H9 (cell line): ENCODE data around the gene PDE4B. TPM values are rescaled to one million over a fixed set of nuclear protein-coding genes. Genes with fewer than 3 reads are reported as not detected.

Experiments used
- DNase-seq: peaks from one replicate; pipeline ENCODE4 v3.0.0-alpha.2; 2017
- H2AFZ ChIP-seq: one replicate; pipeline ENCODE4 v1.6.1; 2013; ENCODE audit warnings: mild to moderate bottlenecking, low read length, control low read depth, moderate library complexity
- H2AK5ac ChIP-seq: 2 replicates; pipeline ENCODE4 v1.6.1; 2013; ENCODE audit warnings: low read length, control low read depth, mixed read lengths; ENCODE audit not compliant: insufficient read length
- H2BK120ac ChIP-seq: one replicate; pipeline ENCODE4 v1.6.1; 2013; ENCODE audit warnings: low read depth, mild to moderate bottlenecking, low read length, control low read depth, inconsistent platforms; ENCODE audit not compliant: poor library complexity, severe bottlenecking
- H2BK12ac ChIP-seq: 2 replicates; pipeline ENCODE4 v1.6.1; 2013; ENCODE audit warnings: low read length, control low read depth, mixed read lengths, low read depth; ENCODE audit not compliant: insufficient read length
- H2BK15ac ChIP-seq: 2 replicates; pipeline ENCODE4 v1.6.1; 2013; ENCODE audit warnings: low read depth, low read length, control low read depth
- H2BK20ac ChIP-seq: one replicate; pipeline ENCODE4 v1.6.1; 2013; ENCODE audit warnings: low read depth, mild to moderate bottlenecking, low read length, control low read depth, inconsistent platforms; ENCODE audit not compliant: poor library complexity, severe bottlenecking
- H2BK5ac ChIP-seq: 2 replicates; pipeline ENCODE4 v1.6.1; 2013; ENCODE audit warnings: low read length, control low read depth, mixed read lengths; ENCODE audit not compliant: insufficient read length
- H3K14ac ChIP-seq: 2 replicates; pipeline ENCODE4 v1.6.1; 2013; ENCODE audit warnings: low read length, control low read depth; ENCODE audit not compliant: insufficient read depth
- H3K18ac ChIP-seq: 2 replicates; pipeline ENCODE4 v1.6.1; 2013; ENCODE audit warnings: low read depth, mild to moderate bottlenecking, mixed read lengths, low read length, control low read depth; ENCODE audit not compliant: insufficient read length
- H3K23ac ChIP-seq: 2 replicates; pipeline ENCODE4 v1.6.1; 2013; ENCODE audit warnings: low read length, control low read depth, mixed read lengths, low read depth; ENCODE audit not compliant: insufficient read length
- H3K23me2 ChIP-seq: 2 replicates; pipeline ENCODE4 v1.6.1; 2013; ENCODE audit warnings: low read depth, mild to moderate bottlenecking, mixed read lengths, low read length, control low read depth; ENCODE audit not compliant: insufficient read length, poor library complexity, severe bottlenecking
- H3K27ac ChIP-seq: 2 replicates; pipeline ENCODE4 v1.5.1; 2013; ENCODE audit warnings: low read length, control low read depth, mixed read lengths, low read depth; ENCODE audit not compliant: insufficient read length
- H3K27me3 ChIP-seq: 2 replicates; pipeline ENCODE4 v1.6.1; 2013; ENCODE audit warnings: low read length, control low read depth, inconsistent platforms; ENCODE audit not compliant: insufficient read depth
- H3K4ac ChIP-seq: 2 replicates; pipeline ENCODE4 v1.6.1; 2013; ENCODE audit warnings: low read depth, mild to moderate bottlenecking, control low read depth, inconsistent platforms, low read length, moderate library complexity
- H3K4me1 ChIP-seq: 2 replicates; pipeline ENCODE4 v1.6.1; 2013; ENCODE audit warnings: low read length, control low read depth, inconsistent platforms; ENCODE audit not compliant: insufficient read depth
- H3K4me2 ChIP-seq: 2 replicates; pipeline ENCODE4 v1.6.1; 2013; ENCODE audit warnings: low read length, control low read depth, mixed read lengths; ENCODE audit not compliant: insufficient read length, insufficient read depth
- H3K56ac ChIP-seq: 2 replicates; pipeline ENCODE4 v1.6.1; 2013; ENCODE audit warnings: low read depth, mild to moderate bottlenecking, mixed read lengths, low read length, control low read depth; ENCODE audit not compliant: insufficient read length
- H3K79me1 ChIP-seq: 2 replicates; pipeline ENCODE4 v1.6.1; 2013; ENCODE audit warnings: low read depth, mild to moderate bottlenecking, moderate library complexity, low read length, control low read depth, inconsistent platforms; ENCODE audit not compliant: insufficient read depth, poor library complexity, severe bottlenecking
- H3K79me2 ChIP-seq: 2 replicates; pipeline ENCODE4 v1.6.1; 2013; ENCODE audit warnings: low read length, control low read depth, inconsistent platforms; ENCODE audit not compliant: insufficient read depth
- H3K9ac ChIP-seq: 2 replicates; pipeline ENCODE4 v1.6.1; 2013; ENCODE audit warnings: low read length, control low read depth, mixed read lengths; ENCODE audit not compliant: insufficient read length; ENCODE audit errors: extremely low read depth
- H3K9me3 ChIP-seq: one replicate; pipeline ENCODE4 v1.6.1; 2013; ENCODE audit warnings: low read depth, low read length, inconsistent platforms; ENCODE audit not compliant: control insufficient read depth
- H3T11ph ChIP-seq: one replicate; pipeline ENCODE4 v1.6.1; 2013; ENCODE audit warnings: mild to moderate bottlenecking, low read length, control low read depth, inconsistent platforms
- H4K20me1 ChIP-seq: one replicate; pipeline ENCODE4 v1.6.1; 2013; ENCODE audit not compliant: control insufficient read depth, insufficient read length, insufficient read depth
- H4K5ac ChIP-seq: 2 replicates; pipeline ENCODE4 v1.6.1; 2013; ENCODE audit warnings: low read depth, mild to moderate bottlenecking, mixed read lengths, low read length, control low read depth; ENCODE audit not compliant: insufficient read length
- H4K8ac ChIP-seq: replicated peaks from 2 replicates; pipeline ENCODE4 v1.6.1; 2013; ENCODE audit warnings: low read length, control low read depth, mixed read lengths, low read depth; ENCODE audit not compliant: insufficient read length
- H4K91ac ChIP-seq: 2 replicates; pipeline ENCODE4 v1.6.1; 2013; ENCODE audit warnings: low read depth, mild to moderate bottlenecking, moderate library complexity, mixed read lengths, low read length, control low read depth; ENCODE audit not compliant: insufficient read length
- H3K27ac Mint-ChIP-seq, 3 experiments: 2 replicates in 2 of 3; 3 replicates in 1 of 3; pipeline ENCODE4 v1.8.0; 2020 to 2021; ENCODE audit warnings: mixed read lengths in 3 of 3, mild to moderate bottlenecking in 1 of 3, moderate library complexity in 1 of 3
- H3K27me3 Mint-ChIP-seq: 2 replicates; pipeline ENCODE4 v1.8.0; 2021; ENCODE audit warnings: low read depth, mild to moderate bottlenecking, moderate library complexity, mixed read lengths
- H3K36me3 Mint-ChIP-seq, 3 experiments: 2 replicates in 2 of 3; 3 replicates in 1 of 3; pipeline ENCODE4 v1.8.0; 2020 to 2021; ENCODE audit warnings: low read depth in 3 of 3, mixed read lengths in 3 of 3; ENCODE audit not compliant: insufficient read depth in 1 of 3
- H3K4me1 Mint-ChIP-seq, 2 experiments: 2 replicates each; pipeline ENCODE4 v1.8.0; 2020; ENCODE audit warnings: mixed read lengths in 2 of 2
- H3K4me3 Mint-ChIP-seq, 2 experiments: 2 replicates in 1 of 2; 3 replicates in 1 of 2; pipeline ENCODE4 v1.8.0; 2020 to 2021; ENCODE audit warnings: mild to moderate bottlenecking in 2 of 2, mixed read lengths in 2 of 2, moderate library complexity in 1 of 2
- H3K9me3 Mint-ChIP-seq, 2 experiments: 2 replicates in 1 of 2; 3 replicates in 1 of 2; pipeline ENCODE4 v1.8.0; 2020; ENCODE audit warnings: mild to moderate bottlenecking in 2 of 2, mixed read lengths in 2 of 2, moderate library complexity in 1 of 2
- CTCF ChIP-seq: fragments of 200-600 bp; sonication (generic); conservative IDR thresholded peaks from 3 replicates; pipeline ENCODE4 v1.8.0; 2021; ENCODE audit warnings: antibody characterized with exemption, mild to moderate bottlenecking
- WGBS: extraction: QIAGEN DNeasy Blood & Tissue Kit; methylation state at CpG from one replicate; pipeline ENCODE4 v1.1.7; 2013; ENCODE audit warnings: missing lambda C conversion rate, low lambda C conversion rate, mixed read lengths; ENCODE audit not compliant: insufficient read length; ENCODE audit errors: extremely low coverage; 5-methylcytosine and 5-hydroxymethylcytosine counted together
- total RNA-seq: library from RNA; stranded (reverse); gene quantifications from 2 replicates; pipeline ENCODE4 v1.2.1, GENCODE V29; 2021

Gene PDE4B
- total RNA-seq, 1 experiment from 2014 or later: 19.8 TPM

GRCh38 chr1:66335125-66335524, 542.4 kb downstream of the PDE4B start:
- peaks cover 3% of the 10 kb centered on the region for H3K23me2 ChIP-seq
- H3K4me2 ChIP-seq: peak overlapping the region; percentile 14
- H3T11ph ChIP-seq: no peak overlapping the region
- no peak overlapping the region for H3K56ac ChIP-seq
- no peak overlapping the region for H2AFZ ChIP-seq
- Mint-ChIP-seq H3K4me1 (peaks cover 54 to 69% of the 10 kb centered on the region in 2 experiments), H3K36me3 (peaks cover 0 to 4% (median 2%) of the 10 kb centered on the region in 3 experiments; a peak in 2 of 7 replicates), H3K27ac (peak overlapping the region in 1 of 3 experiments; percentile 27; a peak in 1 of 7 replicates), H3K27me3 (no peaks in the 10 kb centered on the region), H3K4me3 (peak overlapping the region in 1 of 2 experiments; percentile 16; a peak in 2 of 5 replicates), H3K9me3 (no peaks in the 10 kb centered on the region)
- DNase-seq: no peak
- H3K9me3 ChIP-seq: no peaks in the 10 kb centered on the region
- no peak overlapping the region for H3K9ac ChIP-seq
- H2BK5ac ChIP-seq: no peak overlapping the region
- H4K91ac ChIP-seq: no peak overlapping the region
- H2BK120ac ChIP-seq: no peak overlapping the region
- H3K79me1 ChIP-seq: peaks cover 4% of the 10 kb centered on the region
- no peak for TF ChIP-seq CTCF
- H3K27me3 ChIP-seq: no peaks in the 10 kb centered on the region
- peaks cover 14% of the 10 kb centered on the region; the same call in 1 of the 2 replicates for H3K4me1 ChIP-seq
- no peak overlapping the region for H3K18ac ChIP-seq
- H3K4ac ChIP-seq: no peak overlapping the region
- no peak overlapping the region for H4K5ac ChIP-seq
- no peaks in the 10 kb centered on the region for H4K20me1 ChIP-seq
- no peak overlapping the region for H3K23ac ChIP-seq
- H2BK15ac ChIP-seq: no peak overlapping the region
- no CpG with 5 or more reads among the region's 2 CpGs for WGBS
- H3K14ac ChIP-seq: no peak overlapping the region
- H2BK12ac ChIP-seq: no peak overlapping the region
- H2BK20ac ChIP-seq: no peak overlapping the region
- H3K27ac ChIP-seq: peak overlapping the region; percentile 49
- H4K8ac ChIP-seq: no peak overlapping the region
- peaks cover 17% of the 10 kb centered on the region; the same call in 1 of the 2 replicates for H3K79me2 ChIP-seq
- no peak overlapping the region for H2AK5ac ChIP-seq
